Transverse colon (tissue), 4 donors: ENCODE data around the gene NPVF.

Experiments
- EP300 ChIP-seq: sonication (generic); formaldehyde crosslinking; IDR thresholded peaks from one replicate; pipeline ENCODE4 v1.6.1; 2017; ENCODE audit warnings: antibody characterized with exemption, low read depth
- POLR2A ChIP-seq: fragments of 450-650 bp; IDR thresholded peaks from one replicate; pipeline ENCODE4 v1.6.1; 2016; ENCODE audit warnings: antibody characterized with exemption, mild to moderate bottlenecking, moderate library complexity
- POLR2AphosphoS5 ChIP-seq, 3 donors: sonication (generic); formaldehyde crosslinking; IDR thresholded peaks; one replicate each; pipeline ENCODE4 v1.6.1; 2016; ENCODE audit warnings: antibody characterized with exemption in 3 of 3
- TF ChIP-seq, protein P1 (sequence below), 5 experiments: fragments of 200-600 bp in 3 of 5; fragments of 450-650 bp in 2 of 5; sonication (generic) in 3 of 5; IDR thresholded peaks; 1 replicate in 2 of 5; 2 replicates in 3 of 5; pipeline ENCODE4 v1.5.1; 2016 to 2017; ENCODE audit warnings: antibody characterized with exemption in 5 of 5, inconsistent platforms in 3 of 5, mild to moderate bottlenecking in 2 of 5, moderate library complexity in 1 of 5

DNA sequence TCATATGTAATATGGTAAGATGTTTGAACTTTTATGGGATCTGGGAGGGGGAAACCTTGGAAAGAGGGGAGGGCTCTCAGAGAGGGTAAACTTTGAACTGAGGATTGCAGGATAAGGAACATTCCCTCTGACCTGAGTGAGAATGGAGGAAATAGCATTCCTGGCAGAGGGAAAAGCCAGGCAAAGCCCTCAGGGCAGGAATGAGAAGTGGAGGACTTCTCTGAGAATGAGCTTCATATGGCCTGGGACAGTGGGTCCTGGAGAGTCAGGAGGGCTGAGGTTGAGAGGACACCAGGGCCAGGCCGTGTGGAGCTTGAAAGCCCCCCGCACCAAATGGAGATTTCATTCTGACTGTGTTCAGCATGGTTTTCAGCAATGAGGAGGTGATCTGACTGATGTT is 34.2 kb downstream of the NPVF start:
- TF ChIP-seq, protein P1, sequence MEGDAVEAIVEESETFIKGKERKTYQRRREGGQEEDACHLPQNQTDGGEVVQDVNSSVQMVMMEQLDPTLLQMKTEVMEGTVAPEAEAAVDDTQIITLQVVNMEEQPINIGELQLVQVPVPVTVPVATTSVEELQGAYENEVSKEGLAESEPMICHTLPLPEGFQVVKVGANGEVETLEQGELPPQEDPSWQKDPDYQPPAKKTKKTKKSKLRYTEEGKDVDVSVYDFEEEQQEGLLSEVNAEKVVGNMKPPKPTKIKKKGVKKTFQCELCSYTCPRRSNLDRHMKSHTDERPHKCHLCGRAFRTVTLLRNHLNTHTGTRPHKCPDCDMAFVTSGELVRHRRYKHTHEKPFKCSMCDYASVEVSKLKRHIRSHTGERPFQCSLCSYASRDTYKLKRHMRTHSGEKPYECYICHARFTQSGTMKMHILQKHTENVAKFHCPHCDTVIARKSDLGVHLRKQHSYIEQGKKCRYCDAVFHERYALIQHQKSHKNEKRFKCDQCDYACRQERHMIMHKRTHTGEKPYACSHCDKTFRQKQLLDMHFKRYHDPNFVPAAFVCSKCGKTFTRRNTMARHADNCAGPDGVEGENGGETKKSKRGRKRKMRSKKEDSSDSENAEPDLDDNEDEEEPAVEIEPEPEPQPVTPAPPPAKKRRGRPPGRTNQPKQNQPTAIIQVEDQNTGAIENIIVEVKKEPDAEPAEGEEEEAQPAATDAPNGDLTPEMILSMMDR (IDR thresholded peaks at IDR 0.05) = no peak
- TF ChIP-seq POLR2AphosphoS5 (IDR thresholded peaks at IDR 0.05) (no peak), POLR2A (no peak), EP300 (no peak)
